Panc1 (cell line): Measurements from ENCODE around the gene BTN3A1. TPM values are rescaled to one million over a fixed set of nuclear protein-coding genes. Genes with fewer than 3 reads are reported as not detected.
A peak's percentile ranks its signal among the peaks of the same experiment; 100 is the strongest.

Experiments used
- ATAC-seq: fragments of 200-7000 bp; cut with Tn5 transposase; 2 replicates; pipeline ENCODE4 v1.9.1; 2020; ENCODE audit warnings: mild to moderate bottlenecking, moderate library complexity
- BruUV-seq: library from RNA; stranded (reverse); fragments of 400-500 nt; replicated peaks from 2 replicates; lab custom pipeline; 2021; lab: Mats Ljungman, UMichigan
- CTCF ChIA-PET: fragments of 300-600 bp; sonication (Branson Sonifier 250); formaldehyde crosslinking; loops from one replicate; lab custom pipeline; 2022; ENCODE audit warnings: antibody characterized with exemption; lab: Charles Lee
- POLR2A ChIA-PET: fragments of 300-600 bp; sonication (Branson Sonifier 250); formaldehyde crosslinking; loops from one replicate; lab custom pipeline; 2022; ENCODE audit warnings: antibody characterized with exemption; lab: Charles Lee
- DNase-seq: peaks from one replicate; pipeline ENCODE4 v3.0.0-alpha.2; 2010; ENCODE audit warnings: low read depth, low spot score
- H3K27ac ChIP-seq: 2 replicates; pipeline ENCODE4 v1.5.1; 2011; ENCODE audit warnings: mild to moderate bottlenecking, low read length, inconsistent platforms
- H3K27me3 ChIP-seq: fragments of 200-500 bp; sonication (Bioruptor generic); 2 replicates; pipeline ENCODE4 v1.6.0; 2014; ENCODE audit warnings: low read length, inconsistent platforms; ENCODE audit not compliant: control insufficient read depth, insufficient read depth
- H3K36me3 ChIP-seq: fragments of 200-500 bp; sonication (Bioruptor generic); 2 replicates; pipeline ENCODE4 v1.5.1; 2014; ENCODE audit warnings: inconsistent platforms, mild to moderate bottlenecking, low read length, moderate library complexity; ENCODE audit not compliant: control insufficient read depth, insufficient read depth
- H3K4me1 ChIP-seq: 2 replicates; pipeline ENCODE4 v1.5.1; 2011; ENCODE audit warnings: inconsistent platforms, mild to moderate bottlenecking, low read length, moderate library complexity; ENCODE audit not compliant: control insufficient read depth, insufficient read depth
- H3K4me3 ChIP-seq, 2 experiments: 2 replicates each; pipeline ENCODE4 v1.5.1; 2011 to 2012; ENCODE audit warnings: low read depth in 2 of 2, low read length in 2 of 2, mild to moderate bottlenecking in 2 of 2, inconsistent platforms in 1 of 2, moderate library complexity in 1 of 2
- H3K9me3 ChIP-seq: fragments of 200-500 bp; sonication (Bioruptor generic); 2 replicates; pipeline ENCODE4 v1.5.1; 2014; ENCODE audit warnings: low read depth, mild to moderate bottlenecking, inconsistent platforms, low read length, moderate library complexity; ENCODE audit not compliant: control insufficient read depth, insufficient read depth
- CTCF ChIP-seq: fragments of 450-650 bp; IDR thresholded peaks from 2 replicates; pipeline ENCODE4 v1.5.1; 2017; ENCODE audit warnings: mild to moderate bottlenecking
- POLR2AphosphoS5 ChIP-seq: IDR thresholded peaks from 2 replicates; pipeline ENCODE4 v1.6.1; 2012; ENCODE audit warnings: mild to moderate bottlenecking, low read depth, low read length, moderate library complexity
- REST ChIP-seq, 2 experiments: IDR thresholded peaks; 2 replicates each; pipeline ENCODE4 v1.6.1; 2011 to 2012; ENCODE audit warnings: low read depth in 2 of 2, control low read depth in 1 of 2, low read length in 1 of 2, mild to moderate bottlenecking in 1 of 2, moderate library complexity in 1 of 2; ENCODE audit not compliant: insufficient read depth in 1 of 2
- SIN3A ChIP-seq: IDR thresholded peaks from 2 replicates; pipeline ENCODE4 v1.6.1; 2012; ENCODE audit warnings: low read depth, mild to moderate bottlenecking, low read length, moderate library complexity, borderline replicate concordance; ENCODE audit not compliant: insufficient read depth
- TCF7L2 ChIP-seq: IDR thresholded peaks from 2 replicates; pipeline ENCODE4 v1.6.1; 2011; ENCODE audit warnings: mild to moderate bottlenecking, low read depth, low read length, inconsistent platforms
- in situ Hi-C: cut with HindIII; loops from 2 replicates; pipeline ENCODE4 v1.10.0; 2016; ENCODE audit warnings: low sequenced_read_pairs, low pct_unique_long_range_greater_than_20kb
- intact Hi-C: fragments of 100-400 bp; cut with micrococcal nuclease; formaldehyde crosslinking; loops from one replicate; pipeline ENCODE4 v1.10.0; 2022; ENCODE audit not compliant: unreplicated experiment
- total RNA-seq: library from RNA; stranded (reverse); gene quantifications from one replicate; pipeline ENCODE4 v1.2.1, GENCODE V29; 2021; ENCODE audit not compliant: unreplicated experiment

Gene BTN3A1
- total RNA-seq, 1 experiment from 2014 or later = 5.0 TPM

- intact Hi-C loops = loop anchor here (5.0 kb wide), 1 partner anchor 80 kb away; no protein-coding TSS in a partner anchor
- CTCF ChIA-PET = no interaction called here
- ATAC-seq = no peak
- TF ChIP-seq TCF7L2 (no peak), POLR2AphosphoS5 (no peak), SIN3A (no peak)
- no peak for DNase-seq
- no TSS peak for BruUV-seq
- POLR2A ChIA-PET = no interaction called here
- Histone ChIP-seq H3K9me3 (no peaks in the 10 kb centered on the region; the same call in 1 of the 2 replicates), H3K4me1 (peaks cover 5% of the 10 kb centered on the region; the same call in 1 of the 2 replicates), H3K27ac (no peak overlapping the region), H3K36me3 (no peaks in the 10 kb centered on the region; the same call in 1 of the 2 replicates), H3K4me3 (peak overlapping the region in 1 of 2 experiments; percentile 72; a peak in 1 of 4 replicates), H3K27me3 (no peaks in the 10 kb centered on the region)
- in situ Hi-C loops = no loop called here
These were observed 20.3 kb downstream of the BTN3A1 start for GRCh38 chr6:26422329-26422728.

DNA sequence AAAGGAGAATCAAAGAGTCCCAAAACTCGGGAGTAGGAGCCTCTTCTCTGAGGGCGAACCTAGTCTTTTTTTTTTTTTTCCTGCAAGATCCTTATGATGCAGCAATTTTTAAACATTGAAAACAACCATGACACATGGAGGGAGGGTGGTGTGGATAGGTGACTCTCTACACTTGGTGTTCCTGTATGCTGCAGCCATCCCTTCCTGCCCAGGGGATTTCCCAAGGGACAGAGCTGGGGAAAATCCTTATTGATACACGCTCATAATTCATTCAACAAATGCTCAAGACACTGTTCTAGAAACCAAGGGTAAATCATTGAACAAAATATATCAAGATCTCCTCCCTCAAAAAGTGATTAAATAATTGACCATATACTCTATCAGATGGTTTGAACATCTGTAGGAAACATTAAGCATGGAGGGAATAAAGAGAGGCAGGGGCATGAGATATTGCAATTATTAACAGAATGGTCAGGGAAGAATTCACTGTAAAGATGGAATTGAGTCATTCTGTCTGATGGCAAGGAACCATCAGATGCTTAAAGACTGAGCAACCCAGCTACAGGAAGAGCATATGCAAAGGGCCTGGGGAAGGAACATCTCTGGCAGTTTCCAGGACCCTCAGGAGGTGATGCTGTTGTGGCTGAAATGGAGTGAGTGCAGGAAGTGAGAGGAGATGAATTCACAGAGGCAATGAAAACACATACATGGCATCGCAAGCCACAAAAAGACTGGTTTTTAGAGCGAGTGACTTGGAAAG, 24.8 kb downstream of the BTN3A1 start:
- no peak for DNase-seq
- intact Hi-C loops (no loop called here), in situ Hi-C loops (no loop called here)
- Histone ChIP-seq H3K9me3 (no peaks in the 10 kb centered on the region), H3K27me3 (no peaks in the 10 kb centered on the region), H3K27ac (no peak overlapping the region), H3K4me1 (no peaks in the 10 kb centered on the region), H3K36me3 (no peaks in the 10 kb centered on the region), H3K4me3 (no peak overlapping the region)
- POLR2A ChIA-PET = no interaction called here
- BruUV-seq = no TSS peak
- TF ChIP-seq POLR2AphosphoS5 (no peak), CTCF (no peak), REST (IDR thresholded peaks at IDR 0.05; ENCODE audit: insufficient read depth in 1 of 2, low read depth in 2 of 2, low read length in 1 of 2) (no peak), SIN3A (no peak), TCF7L2 (no peak)
- CTCF ChIA-PET = interaction anchor here (0.6 kb wide), 1 partner anchor 124 kb away, joined by 3 read pairs; no protein-coding TSS in a partner anchor
- no peak for ATAC-seq

DNA sequence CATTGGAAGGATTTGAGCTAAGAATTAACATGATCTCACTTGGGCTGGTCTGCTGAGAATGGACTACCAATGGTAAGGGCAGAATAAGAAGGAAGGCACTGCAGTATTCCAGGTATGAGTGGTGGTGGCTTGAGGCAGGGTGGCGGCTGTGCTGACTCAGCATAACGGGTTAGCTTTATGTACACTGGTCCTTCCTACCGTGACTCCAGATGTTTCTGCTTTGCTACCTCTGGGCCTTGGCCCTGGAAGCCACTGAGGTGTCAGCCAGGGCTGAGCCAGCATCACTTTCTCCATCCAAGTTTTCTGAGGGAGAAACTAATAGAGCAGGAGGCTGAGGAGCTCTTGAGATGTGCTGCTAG, 25.4 kb downstream of the BTN3A1 start:
- no peaks in the 10 kb centered on the region for H3K9me3 ChIP-seq
- ChIA-PET POLR2A (no interaction called here), CTCF (interaction anchor here (0.6 kb wide), 1 partner anchor 123 kb away, joined by 3 read pairs; no protein-coding TSS in a partner anchor)
- DNase-seq (no peak), ATAC-seq (no peak)
- no peak overlapping the region for H3K4me3 ChIP-seq
- intact Hi-C loops (no loop called here), in situ Hi-C loops (no loop called here)
- no peak overlapping the region for H3K27ac ChIP-seq
- no TSS peak for BruUV-seq
- H3K36me3 ChIP-seq = no peaks in the 10 kb centered on the region
- H3K27me3 ChIP-seq = no peaks in the 10 kb centered on the region
- TF ChIP-seq POLR2AphosphoS5 (no peak), TCF7L2 (no peak), SIN3A (no peak), CTCF (no peak), REST (IDR thresholded peaks at IDR 0.05; ENCODE audit: insufficient read depth in 1 of 2, low read depth in 2 of 2, low read length in 1 of 2) (no peak)
- H3K4me1 ChIP-seq = no peaks in the 10 kb centered on the region
